ENCODE data around the gene ARFGAP3. TPM values are rescaled to one million over a fixed set of nuclear protein-coding genes. Genes with fewer than 3 reads are reported as not detected.
A peak's percentile ranks its signal among the peaks of the same experiment; 100 is the strongest.

ARFGAP3 gene
- total RNA-seq, 2 experiments from 2014 or later, result 19.5 to 21.4 TPM

DNA sequence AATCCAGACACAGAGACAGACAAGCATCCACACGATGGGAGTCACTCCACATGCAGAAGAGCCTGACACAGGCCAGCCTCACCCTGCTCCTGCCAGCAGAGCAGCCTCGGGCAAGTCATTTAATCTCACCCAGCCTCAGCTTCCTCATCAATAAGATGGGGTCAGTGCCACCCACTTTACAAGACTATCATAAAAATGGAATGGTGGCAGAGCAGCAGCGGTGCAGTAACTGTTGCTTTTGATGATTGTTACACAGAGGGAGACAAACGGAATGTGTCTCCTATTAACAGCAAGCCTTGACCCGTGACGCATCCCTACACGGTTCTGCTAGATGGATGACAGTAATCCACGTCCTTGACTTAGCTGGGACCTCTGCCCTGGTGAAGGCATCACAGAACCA lies 26.0 kb upstream of the ARFGAP3 start:
- Mint-ChIP-seq H3K27me3 (no peaks in the 10 kb centered on the region), H3K36me3 (ENCODE audit: low read depth) (peaks cover 66% of the 10 kb centered on the region), H3K27ac (no peak overlapping the region), H3K4me1 (ENCODE audit: low read depth) (no peaks in the 10 kb centered on the region), H3K4me3 (no peak overlapping the region), H3K9me3 (no peaks in the 10 kb centered on the region)
- TF ChIP-seq CTCF (IDR thresholded peaks at IDR 0.05), result no peak
- Histone ChIP-seq H3K36me3 (ENCODE audit: insufficient read depth, low read length) (peaks cover 88% of the 10 kb centered on the region), H3K27me3 (ENCODE audit: control insufficient read depth in 1 of 2, insufficient read depth in 2 of 2, low read length in 2 of 2) (no peaks in the 10 kb centered on the region), H3K4me1 (ENCODE audit: insufficient read depth, low read length) (peaks cover 3% of the 10 kb centered on the region), H3K4me3 (ENCODE audit: low read length) (no peak overlapping the region), H3K9me3 (ENCODE audit: control insufficient read depth in 1 of 2, insufficient read depth in 1 of 2, low read length in 2 of 2) (no peaks in the 10 kb centered on the region), H3K27ac (ENCODE audit: low read depth in 1 of 2, low read length in 2 of 2) (no peak overlapping the region)
- ATAC-seq (ENCODE audit: poor library complexity), result no peak
- CTCF ChIA-PET, result no interaction called here
- intact Hi-C loops (cut with DNase I, micrococcal nuclease), result no loop called here
- POLR2A ChIA-PET, result no interaction called here
- no peak for DNase-seq

DNA sequence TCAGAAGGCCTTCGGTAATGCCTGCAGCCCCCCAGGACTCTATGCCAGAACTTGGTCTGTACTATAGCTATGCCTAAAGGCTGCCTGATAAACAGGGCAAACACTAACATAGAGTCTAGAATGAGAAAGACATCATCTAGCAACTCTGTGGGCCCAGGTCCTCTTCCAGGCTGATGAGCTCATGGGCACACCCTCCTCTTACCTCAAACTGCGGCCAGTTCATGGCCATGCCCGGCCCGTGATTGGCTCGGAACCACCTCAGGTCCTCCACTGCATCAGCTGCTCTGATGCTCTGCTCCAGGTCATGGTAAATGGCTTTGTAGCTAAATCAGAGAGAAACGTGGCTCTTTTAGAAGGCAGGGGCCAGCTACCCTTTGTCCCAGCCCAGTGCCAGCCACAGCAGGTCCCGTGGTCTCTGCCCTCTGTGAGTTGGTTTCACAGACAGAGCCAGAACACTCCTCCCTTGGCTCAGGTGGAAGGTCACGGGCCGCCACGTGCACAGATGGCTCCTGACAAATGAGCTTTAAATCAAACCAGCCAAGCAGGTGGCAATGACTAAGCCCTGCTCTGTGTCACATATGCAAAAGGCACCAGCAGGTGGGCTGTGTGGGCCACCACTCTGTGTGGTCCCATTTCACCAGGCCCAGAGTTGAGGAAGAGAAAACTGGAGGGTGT lies 25.0 kb upstream of the ARFGAP3 start:
- Mint-ChIP-seq H3K4me3 (no peak overlapping the region), H3K36me3 (ENCODE audit: low read depth) (peaks cover 65% of the 10 kb centered on the region), H3K27ac (no peak overlapping the region), H3K4me1 (ENCODE audit: low read depth) (no peaks in the 10 kb centered on the region), H3K9me3 (no peaks in the 10 kb centered on the region), H3K27me3 (no peaks in the 10 kb centered on the region)
- no peak overlapping the region for H3K4me3 ChIP-seq (ENCODE audit: low read length)
- no peak for TF ChIP-seq CTCF (IDR thresholded peaks at IDR 0.05)
- DNase-seq, result peak in 1 of 14 experiments; percentile 13
- no peak for ATAC-seq (ENCODE audit: poor library complexity)
- no peaks in the 10 kb centered on the region for H3K4me1 ChIP-seq (ENCODE audit: insufficient read depth, low read length)
- ChIA-PET CTCF (no interaction called here), POLR2A (no interaction called here)
- H3K27me3 ChIP-seq (ENCODE audit: control insufficient read depth in 1 of 2, insufficient read depth in 2 of 2, low read length in 2 of 2), result no peaks in the 10 kb centered on the region
- peaks cover 84% of the 10 kb centered on the region for H3K36me3 ChIP-seq (ENCODE audit: insufficient read depth, low read length)
- no peak overlapping the region for H3K27ac ChIP-seq (ENCODE audit: low read depth in 1 of 2, low read length in 2 of 2)
- no peaks in the 10 kb centered on the region for H3K9me3 ChIP-seq (ENCODE audit: control insufficient read depth in 1 of 2, insufficient read depth in 1 of 2, low read length in 2 of 2)
- intact Hi-C loops (cut with DNase I, micrococcal nuclease), result no loop called here

GRCh38 chr22:42881298-42881697 lies 24.2 kb upstream of the ARFGAP3 start:
- H3K27ac Mint-ChIP-seq, result no peak overlapping the region
- no peaks in the 10 kb centered on the region for H3K4me1 ChIP-seq (ENCODE audit: insufficient read depth, low read length)
- no peak for TF ChIP-seq CTCF (IDR thresholded peaks at IDR 0.05)
- DNase-seq (no peak), ATAC-seq (ENCODE audit: poor library complexity) (no peak)
- H3K9me3 Mint-ChIP-seq, result no peaks in the 10 kb centered on the region
- H3K4me3 ChIP-seq (ENCODE audit: low read length), result no peak overlapping the region
- no peaks in the 10 kb centered on the region for H3K9me3 ChIP-seq (ENCODE audit: control insufficient read depth in 1 of 2, insufficient read depth in 1 of 2, low read length in 2 of 2)
- no peaks in the 10 kb centered on the region for H3K27me3 Mint-ChIP-seq
- no peak overlapping the region for H3K27ac ChIP-seq (ENCODE audit: low read depth in 1 of 2, low read length in 2 of 2)
- H3K27me3 ChIP-seq (ENCODE audit: control insufficient read depth in 1 of 2, insufficient read depth in 2 of 2, low read length in 2 of 2), result no peaks in the 10 kb centered on the region
- H3K4me3 Mint-ChIP-seq, result no peak overlapping the region
- H3K36me3 Mint-ChIP-seq (ENCODE audit: low read depth), result peaks cover 67% of the 10 kb centered on the region
- no peaks in the 10 kb centered on the region for H3K4me1 Mint-ChIP-seq (ENCODE audit: low read depth)
- CTCF ChIA-PET, result no interaction called here
- intact Hi-C loops (cut with DNase I, micrococcal nuclease), result no loop called here
- H3K36me3 ChIP-seq (ENCODE audit: insufficient read depth, low read length), result peaks cover 85% of the 10 kb centered on the region
- POLR2A ChIA-PET, result no interaction called here
